Measurements from ENCODE around the gene RASA4.
"Not testable (repeated sequence)": the region's sequence is repeated elsewhere in the genome, so short reads cannot be mapped to it uniquely, and the experiment has no call there.

RASA4 gene

GRCh38 chr7:102616507-102617125 is at the start of gene RASA4:
Gene RASA4, minus strand, starts transcription at chr7:102616756. Its CDS starts 67 bp downstream, at chr7:102616689.
- DNase-seq (ENCODE audit: low read depth) = not testable (repeated sequence)

GRCh38 chr7:102664765-102665164 is 48.2 kb upstream of the RASA4 start:
- DNase-seq (ENCODE audit: low read depth) = not testable (repeated sequence)

DNA sequence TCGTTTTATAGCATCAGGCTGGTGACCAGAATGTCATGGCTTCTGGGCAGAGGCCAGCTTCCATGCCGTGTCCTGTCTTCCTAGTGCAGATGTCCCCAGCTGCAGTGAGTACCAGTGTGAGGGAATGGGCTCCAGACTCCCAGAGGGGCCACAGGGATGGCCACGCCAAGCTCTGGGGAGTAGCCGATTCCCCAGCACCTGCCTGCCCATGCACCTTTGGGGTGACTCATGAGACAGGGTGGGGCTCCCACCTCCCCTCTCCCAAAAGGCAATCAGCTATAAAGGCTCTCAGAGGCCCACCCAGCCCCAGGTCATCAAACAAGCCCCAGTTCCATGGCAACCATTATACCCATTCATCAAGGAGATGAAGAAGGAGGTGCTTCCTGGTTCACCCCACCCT is 33.4 kb upstream of the RASA4 start, which contains the start of gene SPDYE2B:
SPDYE2B (plus strand) TSS at position 396 of the 400 bp plus-strand sequence. CDS start 2,030 bp downstream, outside the sequence.
- DNase-seq (ENCODE audit: low read depth) = not testable (repeated sequence)

GRCh38 chr7:102647813-102648212 is 31.3 kb upstream of the RASA4 start:
- not testable (repeated sequence) for DNase-seq (ENCODE audit: low read depth)

GRCh38 chr7:102643404-102643803 is 26.8 kb upstream of the RASA4 start:
- DNase-seq (ENCODE audit: low read depth) = not testable (repeated sequence)

DNA sequence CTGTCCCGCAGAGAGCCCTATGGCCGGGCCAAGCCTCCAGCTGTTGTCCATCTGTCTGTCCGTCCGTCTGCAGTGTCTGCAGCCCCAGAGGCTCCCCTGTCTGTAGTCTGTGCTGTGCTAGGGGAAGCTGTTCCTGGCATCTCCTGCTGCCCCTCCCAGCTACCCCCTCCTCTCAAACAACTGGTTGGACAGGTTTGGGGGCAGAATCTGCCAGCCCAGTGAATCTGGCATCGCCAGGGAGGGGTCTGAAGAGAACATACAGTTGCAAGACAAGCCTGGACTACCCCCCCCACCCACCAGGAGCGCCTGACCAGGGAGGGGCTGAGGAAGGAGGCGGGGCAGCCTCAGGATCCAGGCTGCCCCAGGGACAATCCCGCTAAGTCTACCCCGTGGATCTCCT is 26.1 kb upstream of the RASA4 start, which contains the start of gene UPK3BL1:
UPK3BL1 (minus strand) TSS at position 101 of the 400 bp plus-strand sequence; CDS start at position 51, 50 bp downstream.
- not testable (repeated sequence) for DNase-seq (ENCODE audit: low read depth)

DNA sequence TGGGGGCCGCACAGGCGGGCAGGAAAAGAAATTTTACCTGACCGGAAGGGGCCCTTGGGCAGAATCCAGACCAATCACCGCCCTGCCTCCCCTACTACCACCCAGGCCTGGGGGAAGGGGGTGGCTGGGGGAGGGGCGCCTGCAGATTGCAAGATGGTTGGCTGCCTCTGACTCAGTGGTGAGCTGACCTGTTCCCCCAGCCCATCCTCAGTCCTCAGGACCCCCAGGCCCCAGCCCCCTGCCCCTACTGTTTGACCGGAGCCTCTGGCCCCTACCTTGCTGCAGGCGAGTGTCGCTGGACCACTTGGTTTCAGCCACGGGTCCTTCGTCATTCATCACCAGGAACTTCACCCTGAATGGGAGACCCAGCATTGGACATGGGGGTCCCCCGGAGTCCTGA is 22.3 kb upstream of the RASA4 start:
- DNase-seq (ENCODE audit: low read depth) = not testable (repeated sequence)

DNA sequence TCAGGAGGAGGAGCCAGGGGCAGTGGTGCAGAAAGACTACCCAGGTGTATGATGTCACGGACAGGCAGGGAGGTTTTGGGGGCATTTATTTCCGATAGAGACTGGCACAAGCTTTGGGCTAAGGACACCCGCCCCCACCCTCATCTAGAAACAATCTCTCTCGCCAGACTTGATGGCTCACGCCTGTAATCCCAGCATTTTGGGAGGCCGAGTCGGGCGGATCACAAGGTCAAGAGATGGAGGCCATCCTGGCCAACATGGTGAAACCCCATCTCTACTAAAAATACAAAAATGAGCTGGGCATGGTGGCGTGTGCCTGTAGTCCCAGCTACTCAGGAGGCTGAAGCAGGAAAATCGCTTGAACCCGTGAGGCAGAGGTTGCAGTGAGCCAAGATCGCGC is 20.4 kb upstream of the RASA4 start:
- not testable (repeated sequence) for DNase-seq (ENCODE audit: low read depth)

DNA sequence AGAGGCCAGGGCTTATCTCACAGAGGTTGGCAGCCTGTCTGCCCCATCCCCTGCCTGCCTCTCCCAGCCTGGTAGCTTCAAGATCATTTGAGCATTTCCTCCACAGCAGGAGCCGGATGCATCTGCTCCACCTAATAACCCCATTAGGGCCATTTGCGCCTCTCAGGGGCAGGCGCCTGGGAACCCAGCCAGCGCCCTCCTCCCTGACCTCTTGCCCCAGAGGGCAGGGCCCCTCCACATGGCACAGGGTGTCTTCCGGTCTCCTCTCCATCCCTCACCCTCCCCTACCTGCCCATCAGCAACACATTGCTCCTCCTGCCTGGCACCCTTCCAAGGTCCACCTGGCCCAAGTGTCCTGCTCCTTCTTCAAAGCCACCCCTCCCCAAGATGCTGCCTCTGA is 18.8 kb upstream of the RASA4 start:
- not testable (repeated sequence) for DNase-seq (ENCODE audit: low read depth)

DNA sequence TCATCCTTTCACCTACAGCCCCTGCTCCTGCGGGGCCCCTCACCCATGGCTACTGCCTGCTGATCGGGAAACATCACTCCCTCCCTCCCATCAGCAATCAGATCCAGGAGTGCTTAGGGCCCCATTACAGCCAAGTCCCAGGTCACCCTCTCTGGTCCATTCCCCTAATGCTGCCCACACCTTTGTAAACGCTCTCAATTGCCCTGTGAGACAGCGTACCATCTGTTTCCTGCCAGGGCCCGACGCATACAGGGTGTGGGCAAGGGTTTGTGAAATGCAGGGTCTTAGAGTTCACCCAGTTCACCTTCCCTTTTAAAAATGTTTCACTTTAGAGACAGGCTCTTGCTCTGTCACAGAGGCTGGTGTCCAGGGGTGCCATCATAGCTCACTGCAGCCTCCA is 17.7 kb upstream of the RASA4 start:
- DNase-seq (ENCODE audit: low read depth) = not testable (repeated sequence)

GRCh38 chr7:102630622-102631021 is 14.1 kb upstream of the RASA4 start:
- DNase-seq (ENCODE audit: low read depth) = not testable (repeated sequence)

DNA sequence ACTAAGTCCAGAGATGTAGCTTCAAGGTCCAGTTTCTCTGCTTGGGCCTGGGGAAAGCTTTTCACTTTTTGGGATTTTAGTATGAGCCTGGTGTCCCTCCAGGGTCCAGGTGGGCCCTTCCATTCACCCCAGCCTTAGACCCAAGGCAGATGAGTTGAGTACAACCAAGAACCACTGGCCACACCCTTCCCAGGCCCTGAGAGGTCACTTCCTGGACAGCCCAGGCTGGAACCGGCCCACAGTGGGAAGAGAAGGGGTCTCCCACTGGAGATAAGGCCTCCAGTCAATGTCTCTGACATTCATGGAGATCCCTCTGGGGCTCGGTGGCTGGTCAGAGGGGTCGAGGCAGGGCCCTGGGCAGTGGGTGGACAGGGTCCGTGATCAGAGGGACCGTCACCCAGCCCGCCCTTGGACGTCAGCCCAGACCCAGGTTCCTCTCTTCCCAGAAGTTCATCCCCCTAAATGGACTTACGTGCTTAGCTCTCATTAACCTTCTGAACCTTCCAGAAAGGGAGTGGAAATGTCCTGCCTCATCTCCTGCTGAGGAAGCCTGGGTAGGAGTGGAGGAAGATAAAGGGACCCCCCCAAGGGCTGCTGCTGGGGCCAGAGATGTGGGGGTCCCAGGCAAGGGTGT is 10.8 kb upstream of the RASA4 start:
- not testable (repeated sequence) for DNase-seq (ENCODE audit: low read depth)

DNA sequence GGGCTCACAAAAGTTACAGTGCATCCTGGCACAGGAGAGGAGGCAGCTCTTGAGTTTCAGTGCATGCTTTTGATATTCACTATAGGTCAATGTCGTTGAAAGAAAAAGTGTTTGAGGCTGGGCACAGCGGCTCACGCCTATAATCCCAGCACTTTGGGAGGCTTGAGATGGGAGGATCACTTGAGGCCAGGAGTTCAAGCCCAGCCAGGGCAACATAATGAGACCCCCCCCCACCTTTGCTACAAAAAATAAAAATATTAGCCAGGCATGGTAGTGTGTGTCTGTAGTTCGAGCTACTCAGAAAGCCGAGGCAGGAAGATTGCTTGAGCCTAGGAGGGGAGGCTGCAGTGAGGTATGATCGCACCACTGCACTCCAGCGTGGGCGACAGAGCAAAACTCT is 1.6 kb upstream of the RASA4 start:
- DNase-seq (ENCODE audit: low read depth) = not testable (repeated sequence)

DNA sequence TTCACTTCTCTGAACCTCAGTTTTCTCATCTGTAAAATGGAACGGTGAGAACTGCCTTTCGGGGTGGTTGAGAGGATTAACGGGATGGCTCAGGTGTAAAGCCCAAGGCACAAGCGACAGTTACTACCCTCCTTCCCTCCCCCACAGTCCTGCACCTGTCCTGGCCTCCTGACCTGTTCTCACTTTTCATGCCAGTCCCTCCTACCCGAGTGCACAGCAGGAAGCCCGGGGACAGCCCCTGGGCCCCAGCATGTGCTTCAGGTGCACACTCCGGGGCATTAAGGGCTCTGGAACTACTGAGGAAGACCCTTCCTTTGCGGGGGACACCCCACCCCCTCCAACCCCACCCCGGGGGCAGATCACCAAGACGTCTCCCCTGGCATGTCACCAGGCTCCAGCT is 626 bp downstream of the RASA4 start:
- not testable (repeated sequence) for DNase-seq (ENCODE audit: low read depth)

- not testable (repeated sequence) for DNase-seq (ENCODE audit: low read depth)
Measured at GRCh38 chr7:102614873-102615272, 1.7 kb downstream of the RASA4 start.

- DNase-seq (ENCODE audit: low read depth) = not testable (repeated sequence)
Measured at GRCh38 chr7:102614346-102614697, 2.2 kb downstream of the RASA4 start.

DNA sequence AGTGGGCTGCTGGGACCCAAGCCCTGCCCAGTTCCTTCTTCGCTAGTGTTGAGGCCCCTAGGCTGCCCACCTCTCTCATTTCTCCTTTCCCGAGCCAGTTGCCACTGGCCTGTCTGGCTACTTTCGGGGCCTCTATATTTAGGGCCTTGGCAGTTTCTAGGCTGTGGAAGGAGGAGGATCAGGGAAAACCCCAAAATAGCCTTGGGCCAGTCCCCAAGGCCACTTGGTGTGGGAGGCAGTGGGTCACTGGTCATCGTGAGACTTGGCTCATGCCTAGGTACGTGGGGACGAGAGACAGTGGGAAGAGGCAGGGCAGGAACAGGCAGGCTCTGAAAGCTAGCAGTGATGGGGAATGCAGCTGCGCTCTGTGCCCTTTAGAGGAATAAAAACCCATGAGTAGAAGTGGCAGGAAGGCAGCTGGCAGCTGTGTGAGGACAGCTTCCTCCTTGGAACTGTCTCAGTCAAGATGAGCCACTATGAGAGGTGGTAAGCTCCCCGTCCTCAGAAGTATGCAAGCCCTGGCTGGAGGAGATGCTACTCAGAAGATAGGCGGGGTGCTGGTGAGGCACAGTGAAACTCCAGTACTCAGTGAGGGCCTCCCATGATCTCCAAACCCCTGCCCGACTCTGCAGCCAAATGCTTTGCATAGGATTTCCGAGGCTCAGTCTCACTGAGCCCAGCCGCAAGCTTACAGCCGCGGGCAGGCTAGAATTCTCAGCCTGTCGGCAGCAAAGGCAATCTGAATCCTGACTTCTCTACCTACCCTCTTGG is 2.8 kb downstream of the RASA4 start:
- not testable (repeated sequence) for DNase-seq (ENCODE audit: low read depth)

DNA sequence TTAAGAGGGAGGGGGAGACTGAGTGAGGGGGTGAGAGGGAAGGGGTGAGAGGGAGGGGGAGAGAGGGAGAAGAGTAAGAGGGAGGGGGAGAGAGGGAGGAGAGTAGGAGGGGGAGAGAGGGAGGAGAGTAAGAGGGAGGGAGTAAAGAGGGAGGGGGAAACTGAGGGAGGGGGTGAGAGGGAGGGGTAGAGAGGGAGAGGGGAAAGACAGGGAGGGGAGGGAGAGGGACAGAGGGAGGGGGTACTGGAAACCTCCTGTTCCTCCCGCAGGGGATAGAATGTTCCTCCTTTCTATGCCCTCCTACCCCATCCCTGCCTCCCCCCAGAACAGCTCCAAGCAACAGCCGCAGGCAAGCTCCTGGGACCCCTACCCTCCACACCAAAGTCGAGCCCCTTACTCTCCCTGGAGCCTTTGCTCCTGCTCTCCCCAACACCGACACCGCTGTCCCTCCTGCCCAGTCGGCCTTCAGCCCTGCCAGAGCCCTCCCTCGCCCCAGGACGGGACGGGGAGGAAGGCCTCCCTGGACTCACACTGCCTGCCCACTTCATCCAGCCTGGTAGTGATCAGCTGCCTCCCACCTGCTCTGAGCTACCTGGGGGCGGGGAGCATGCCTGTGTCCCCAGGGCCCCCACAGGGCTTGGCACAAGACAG is 4.8 kb downstream of the RASA4 start:
- not testable (repeated sequence) for DNase-seq (ENCODE audit: low read depth)

- not testable (repeated sequence) for DNase-seq (ENCODE audit: low read depth)
Measured at GRCh38 chr7:102611013-102611674, 5.4 kb downstream of the RASA4 start.

- DNase-seq (ENCODE audit: low read depth) = not testable (repeated sequence)
Measured at GRCh38 chr7:102610441-102610840, 6.1 kb downstream of the RASA4 start.

- DNase-seq (ENCODE audit: low read depth) = not testable (repeated sequence)
Measured at GRCh38 chr7:102609734-102610133, 6.8 kb downstream of the RASA4 start.
